Measurements from ENCODE around the gene UNC13A.

Gene UNC13A

GRCh38 chr19:17725422-17726078, 37.4 kb upstream of the UNC13A start:
- H4K20me1 ChIP-seq (ENCODE audit: insufficient read depth, low read length) = peaks cover 74% of the 10 kb centered on the region
- no peak overlapping the region for H3K4me2 ChIP-seq (ENCODE audit: insufficient read depth, low read length)
- DNase-seq (no peak), ATAC-seq (ENCODE audit: insufficient read depth, low read depth) (no peak)
- no peak overlapping the region for H3K4me3 ChIP-seq (ENCODE audit: low read depth in 1 of 2, low read length in 2 of 2)
- H2AFZ ChIP-seq (ENCODE audit: low read depth, low read length) = no peak overlapping the region
- no peaks in the 10 kb centered on the region for H3K27me3 ChIP-seq (ENCODE audit: insufficient read depth, low read length, poor library complexity)
- H3K36me3 ChIP-seq (ENCODE audit: insufficient read depth, low read length) = peaks cover 88% of the 10 kb centered on the region
- peak; percentile 59 for TF ChIP-seq CTCF (IDR thresholded peaks at IDR 0.05; ENCODE audit: borderline replicate concordance, extremely low read depth, low read length, poor library complexity, severe bottlenecking)
- TF ChIP-seq EZH2 (IDR thresholded peaks at IDR 0.05; ENCODE audit: borderline replicate concordance, low read depth, low read length, severe bottlenecking) = no peak
- peaks cover 17% of the 10 kb centered on the region for H3K4me1 ChIP-seq (ENCODE audit: insufficient read depth, low read length)
- no peaks in the 10 kb centered on the region for H3K9me3 ChIP-seq (ENCODE audit: insufficient read depth, low read length, severe bottlenecking)
- H3K79me2 ChIP-seq (ENCODE audit: insufficient read depth, low read length) = peaks cover 78% of the 10 kb centered on the region
- no peak overlapping the region for H3K9ac ChIP-seq (ENCODE audit: low read depth, low read length)
- H3K27ac ChIP-seq (ENCODE audit: low read length) = no peak overlapping the region

GRCh38 chr19:17724655-17725054, 36.5 kb upstream of the UNC13A start:
- Histone ChIP-seq H3K79me2 (ENCODE audit: insufficient read depth, low read length) (peaks cover 78% of the 10 kb centered on the region), H3K36me3 (ENCODE audit: insufficient read depth, low read length) (peaks cover 79% of the 10 kb centered on the region), H4K20me1 (ENCODE audit: insufficient read depth, low read length) (peaks cover 78% of the 10 kb centered on the region), H3K27ac (ENCODE audit: low read length) (no peak overlapping the region), H3K9ac (ENCODE audit: low read depth, low read length) (no peak overlapping the region), H3K4me2 (ENCODE audit: insufficient read depth, low read length) (no peak overlapping the region), H3K4me1 (ENCODE audit: insufficient read depth, low read length) (peaks cover 25% of the 10 kb centered on the region), H3K27me3 (ENCODE audit: insufficient read depth, low read length, poor library complexity) (no peaks in the 10 kb centered on the region), H2AFZ (ENCODE audit: low read depth, low read length) (no peak overlapping the region), H3K4me3 (ENCODE audit: low read depth in 1 of 2, low read length in 2 of 2) (no peak overlapping the region), H3K9me3 (ENCODE audit: insufficient read depth, low read length, severe bottlenecking) (no peaks in the 10 kb centered on the region)
- DNase-seq (no peak), ATAC-seq (ENCODE audit: insufficient read depth, low read depth) (no peak)
- TF ChIP-seq EZH2 (IDR thresholded peaks at IDR 0.05; ENCODE audit: borderline replicate concordance, low read depth, low read length, severe bottlenecking) (no peak), CTCF (IDR thresholded peaks at IDR 0.05; ENCODE audit: borderline replicate concordance, extremely low read depth, low read length, poor library complexity, severe bottlenecking) (no peak)

GRCh38 chr19:17722655-17723240, 34.6 kb upstream of the UNC13A start:
- DNase-seq = no peak
- H4K20me1 ChIP-seq (ENCODE audit: insufficient read depth, low read length) = peaks cover 65% of the 10 kb centered on the region
- H3K79me2 ChIP-seq (ENCODE audit: insufficient read depth, low read length) = peaks cover 78% of the 10 kb centered on the region
- H3K4me3 ChIP-seq (ENCODE audit: low read depth in 1 of 2, low read length in 2 of 2) = no peak overlapping the region
- ATAC-seq (ENCODE audit: insufficient read depth, low read depth) = no peak
- peaks cover 37% of the 10 kb centered on the region for H3K4me1 ChIP-seq (ENCODE audit: insufficient read depth, low read length)
- H3K27me3 ChIP-seq (ENCODE audit: insufficient read depth, low read length, poor library complexity) = no peaks in the 10 kb centered on the region
- no peak overlapping the region for H3K27ac ChIP-seq (ENCODE audit: low read length)
- TF ChIP-seq EZH2 (IDR thresholded peaks at IDR 0.05; ENCODE audit: borderline replicate concordance, low read depth, low read length, severe bottlenecking) = no peak
- TF ChIP-seq CTCF (IDR thresholded peaks at IDR 0.05; ENCODE audit: borderline replicate concordance, extremely low read depth, low read length, poor library complexity, severe bottlenecking) = no peak
- H2AFZ ChIP-seq (ENCODE audit: low read depth, low read length) = no peak overlapping the region
- H3K9me3 ChIP-seq (ENCODE audit: insufficient read depth, low read length, severe bottlenecking) = no peaks in the 10 kb centered on the region
- H3K36me3 ChIP-seq (ENCODE audit: insufficient read depth, low read length) = peaks cover 60% of the 10 kb centered on the region
- H3K9ac ChIP-seq (ENCODE audit: low read depth, low read length) = no peak overlapping the region
- H3K4me2 ChIP-seq (ENCODE audit: insufficient read depth, low read length) = no peak overlapping the region
